ENCODE measurements around the gene MAP3K14.

GRCh38 chr17:45261577-45262515 lies 55.0 kb downstream of the MAP3K14 start, which contains the start of gene SPATA32:
- TF ChIP-seq CTCF (IDR thresholded peaks at IDR 0.05) (no peak), EZH2 (IDR thresholded peaks at IDR 0.05) (no peak), EZH2phosphoT487 (IDR thresholded peaks at IDR 0.05) (no peak)

All from neural progenitor cell (in vitro differentiated cells).